Measurements from ENCODE around the gene SLC34A3. TPM values are rescaled to one million over a fixed set of nuclear protein-coding genes. Genes with fewer than 3 reads are reported as not detected.

Gene SLC34A3
- total RNA-seq, 4 donors from 2014 or later = not detected

GRCh38 chr9:137211532-137211931, 19.2 kb upstream of the SLC34A3 start:
- ATAC-seq = no peak
- Histone ChIP-seq H3K4me3 (no peak overlapping the region), H3K4me1 (peaks cover 1 to 13% (median 4%) of the 10 kb centered on the region in 3 donors), H3K36me3 (peaks cover 0 to 52% of the 10 kb centered on the region in 2 donors), H3K27ac (no peak overlapping the region), H3K27me3 (no peaks in the 10 kb centered on the region), H3K9me3 (no peaks in the 10 kb centered on the region)
- TF ChIP-seq EP300 (IDR thresholded peaks at IDR 0.05) (no peak), POLR2AphosphoS5 (IDR thresholded peaks at IDR 0.05) (no peak), CTCF (IDR thresholded peaks at IDR 0.05) (no peak), POLR2A (IDR thresholded peaks at IDR 0.05) (no peak)
- 76 to 82% methylated on average over 2 to 7 of the region's 13 CpGs for WGBS, 2 donors (ENCODE audit: low coverage in 1 of 2)

- Histone ChIP-seq H3K27ac (no peak overlapping the region), H3K4me3 (no peak overlapping the region), H3K9me3 (no peaks in the 10 kb centered on the region), H3K27me3 (no peaks in the 10 kb centered on the region), H3K36me3 (peaks cover 0 to 53% of the 10 kb centered on the region in 2 donors), H3K4me1 (peaks cover 0 to 9% (median under 1%) of the 10 kb centered on the region in 3 donors)
- ATAC-seq = no peak
- WGBS, 2 donors (ENCODE audit: low coverage in 1 of 2) = no CpG with 5 or more reads among the region's 21 CpGs
- TF ChIP-seq POLR2A (IDR thresholded peaks at IDR 0.05) (no peak), EP300 (IDR thresholded peaks at IDR 0.05) (no peak), POLR2AphosphoS5 (IDR thresholded peaks at IDR 0.05) (no peak), CTCF (IDR thresholded peaks at IDR 0.05) (no peak)
Measured at GRCh38 chr9:137212520-137212919, 18.2 kb upstream of the SLC34A3 start.

- Histone ChIP-seq H3K27me3 (no peaks in the 10 kb centered on the region), H3K4me3 (no peak overlapping the region)
- ATAC-seq = no peak
Measured at GRCh38 chr9:137213160-137214060, 17.3 kb upstream of the SLC34A3 start.

GRCh38 chr9:137214620-137215019, 16.1 kb upstream of the SLC34A3 start:
- H3K27ac ChIP-seq = no peak overlapping the region
- 80 to 96% methylated on average over 3 to 5 of the region's 19 CpGs for WGBS, 2 donors (ENCODE audit: low coverage in 1 of 2)
- H3K27me3 ChIP-seq = no peaks in the 10 kb centered on the region
- TF ChIP-seq EP300 (IDR thresholded peaks at IDR 0.05) (no peak), POLR2AphosphoS5 (IDR thresholded peaks at IDR 0.05) (no peak), POLR2A (IDR thresholded peaks at IDR 0.05) (no peak), CTCF (IDR thresholded peaks at IDR 0.05) (no peak)
- no peaks in the 10 kb centered on the region for H3K9me3 ChIP-seq
- peaks cover 0 to 39% of the 10 kb centered on the region in 2 donors for H3K36me3 ChIP-seq
- ATAC-seq = no peak
- peaks cover 0 to 21% (median 3%) of the 10 kb centered on the region in 3 donors for H3K4me1 ChIP-seq
- no peak overlapping the region for H3K4me3 ChIP-seq

More at GRCh38 chr9:137213160-137214060, 17.3 kb upstream of the SLC34A3 start:
- H3K4me1 ChIP-seq = peaks cover 0 to 15% (median 3%) of the 10 kb centered on the region in 3 donors
- H3K36me3 ChIP-seq = peaks cover 0 to 49% of the 10 kb centered on the region in 2 donors
- no peaks in the 10 kb centered on the region for H3K9me3 ChIP-seq
- WGBS, 2 donors (ENCODE audit: low coverage in 1 of 2) = 83% methylated on average over 12 of the region's 49 CpGs; no CpG with 5 or more reads in 1 of the 2 donors
- H3K27ac ChIP-seq = no peak overlapping the region
- no peak for TF ChIP-seq POLR2A (IDR thresholded peaks at IDR 0.05)
- TF ChIP-seq EP300 (IDR thresholded peaks at IDR 0.05) = no peak
- TF ChIP-seq CTCF (IDR thresholded peaks at IDR 0.05) = no peak
- no peak for TF ChIP-seq POLR2AphosphoS5 (IDR thresholded peaks at IDR 0.05)
